HepG2 (cell line): ENCODE measurements around the gene NPHS1. TPM values are rescaled to one million over a fixed set of nuclear protein-coding genes. Genes with fewer than 3 reads are reported as not detected.

ENCODE experiments used
- CBX5 ChIP-seq: sonication (generic); formaldehyde crosslinking; IDR thresholded peaks from 2 replicates; pipeline ENCODE4 v1.4.0; 2020; ENCODE audit warnings: missing genetic modification reagents, borderline replicate concordance
- DPF2 ChIP-seq: sonication (generic); formaldehyde crosslinking; IDR thresholded peaks from 2 replicates; pipeline ENCODE4 v1.4.0; 2020; ENCODE audit warnings: mild to moderate bottlenecking, low read depth, missing genetic modification reagents, borderline replicate concordance
- GABPB1 ChIP-seq: IDR thresholded peaks from 2 replicates; pipeline ENCODE4 v1.6.1; 2016; ENCODE audit warnings: mild to moderate bottlenecking, missing genetic modification reagents, moderate library complexity, missing compliant biosample characterization
- GLI4 ChIP-seq: sonication (generic); formaldehyde crosslinking; IDR thresholded peaks from 2 replicates; pipeline ENCODE4 v1.5.1; 2020; ENCODE audit warnings: missing genetic modification reagents, mild to moderate bottlenecking, moderate library complexity, borderline replicate concordance
- HNF4G ChIP-seq, 2 experiments: sonication (generic) in 1 of 2; formaldehyde crosslinking in 1 of 2; IDR thresholded peaks; 2 replicates each; pipeline versions ENCODE4 v1.4.0 to v1.6.1; 2011 to 2020; ENCODE audit warnings: borderline replicate concordance in 2 of 2, low read depth in 2 of 2, mild to moderate bottlenecking in 2 of 2, low read length in 1 of 2, missing genetic modification reagents in 1 of 2, moderate library complexity in 1 of 2
- HNRNPLL ChIP-seq: fragments of 200-400 bp; formaldehyde crosslinking; IDR thresholded peaks from 2 replicates; pipeline ENCODE4 v1.6.1; 2017; ENCODE audit warnings: mild to moderate bottlenecking, low read depth, low read length; ENCODE audit not compliant: poor library complexity, severe bottlenecking
- ISX ChIP-seq: sonication (generic); formaldehyde crosslinking; conservative IDR thresholded peaks from 2 replicates; pipeline ENCODE4 v1.5.0; 2020; ENCODE audit warnings: missing genetic modification reagents
- NR2F2 ChIP-seq: IDR thresholded peaks from 2 replicates; pipeline ENCODE4 v1.6.1; 2012; ENCODE audit warnings: low read depth, inconsistent platforms, borderline replicate concordance
- RBFOX2 ChIP-seq: fragments of 200-400 bp; formaldehyde crosslinking; IDR thresholded peaks from 2 replicates; pipeline ENCODE4 v1.6.1; 2017; ENCODE audit warnings: low read depth, mild to moderate bottlenecking, low read length
- TARDBP ChIP-seq: sonication (generic); formaldehyde crosslinking; IDR thresholded peaks from 2 replicates; pipeline ENCODE4 v1.8.0; 2022; ENCODE audit warnings: mild to moderate bottlenecking, missing genetic modification reagents
- ZFYVE20 ChIP-seq: sonication (generic); formaldehyde crosslinking; IDR thresholded peaks from 2 replicates; pipeline ENCODE4 v1.8.0; 2023; ENCODE audit warnings: low read depth, mild to moderate bottlenecking, moderate library complexity, missing genetic modification reagents, borderline replicate concordance
- ZNF264 ChIP-seq: sonication (generic); formaldehyde crosslinking; IDR thresholded peaks from 2 replicates; pipeline ENCODE4 v1.4.0; 2020; ENCODE audit warnings: missing genetic modification reagents
- ZNF329 ChIP-seq: sonication (generic); formaldehyde crosslinking; IDR thresholded peaks from 2 replicates; pipeline ENCODE4 v1.9.0; 2021; ENCODE audit warnings: low read depth, mild to moderate bottlenecking, missing genetic modification reagents
- ZNF607 ChIP-seq: sonication (generic); formaldehyde crosslinking; IDR thresholded peaks from 2 replicates; pipeline ENCODE4 v1.5.1; 2020; ENCODE audit warnings: missing genetic modification reagents, mild to moderate bottlenecking, borderline replicate concordance
- ZNF724P ChIP-seq: sonication (generic); formaldehyde crosslinking; IDR thresholded peaks from 2 replicates; pipeline ENCODE4 v1.8.0; 2022; ENCODE audit warnings: missing genetic modification reagents, borderline replicate concordance
- polyA plus RNA-seq, 8 experiments: library from polyadenylated mRNA; depleted of rRNA in 3 of 8; stranded (reverse) in 7 of 8; unstranded in 1 of 8; fragments of >200 nt; fragmentation: Illumina TruSeq in 4 of 8; extraction: Trizol in 4 of 8; gene quantifications; 2 replicates each; pipeline versions ENCODE4 v1.2.1 to v1.2.3, GENCODE V29; 2011 to 2016; ENCODE audit warnings: low read depth in 4 of 8, missing spikeins in 1 of 8, mixed read lengths in 1 of 8; ENCODE audit not compliant: insufficient read depth in 1 of 8
- total RNA-seq, 5 experiments: library from RNA; depleted of rRNA; stranded (reverse); fragments of >200 nt; fragmentation: Illumina TruSeq; extraction: Trizol; gene quantifications; 2 replicates each; pipeline ENCODE4 v1.2.3, GENCODE V29; 2016; ENCODE audit warnings: low read depth in 1 of 5
- TF ChIP-seq, protein P1 (sequence below): sonication (generic); formaldehyde crosslinking; IDR thresholded peaks from 2 replicates; pipeline ENCODE4 v1.4.0; 2020; ENCODE audit warnings: missing genetic modification reagents
- TF ChIP-seq, protein P2 (sequence below): sonication (generic); formaldehyde crosslinking; IDR thresholded peaks from 2 replicates; pipeline ENCODE4 v1.4.0; 2020; ENCODE audit warnings: mild to moderate bottlenecking, missing genetic modification reagents
- TF ChIP-seq, protein P3 (sequence below): sonication (generic); formaldehyde crosslinking; IDR thresholded peaks from 2 replicates; pipeline ENCODE4 v1.4.0; 2020; ENCODE audit warnings: missing genetic modification reagents, borderline replicate concordance
- TF ChIP-seq, protein P4 (sequence below): sonication (generic); formaldehyde crosslinking; IDR thresholded peaks from 2 replicates; pipeline ENCODE4 v1.8.1; 2022; ENCODE audit warnings: low read depth, mild to moderate bottlenecking, missing genetic modification reagents

NPHS1 gene
- total and polyA plus RNA-seq, 2 of the 13 experiments (the other 11 are each of a cell fraction or from before 2014, with no cell fraction given): not detected

DNA sequence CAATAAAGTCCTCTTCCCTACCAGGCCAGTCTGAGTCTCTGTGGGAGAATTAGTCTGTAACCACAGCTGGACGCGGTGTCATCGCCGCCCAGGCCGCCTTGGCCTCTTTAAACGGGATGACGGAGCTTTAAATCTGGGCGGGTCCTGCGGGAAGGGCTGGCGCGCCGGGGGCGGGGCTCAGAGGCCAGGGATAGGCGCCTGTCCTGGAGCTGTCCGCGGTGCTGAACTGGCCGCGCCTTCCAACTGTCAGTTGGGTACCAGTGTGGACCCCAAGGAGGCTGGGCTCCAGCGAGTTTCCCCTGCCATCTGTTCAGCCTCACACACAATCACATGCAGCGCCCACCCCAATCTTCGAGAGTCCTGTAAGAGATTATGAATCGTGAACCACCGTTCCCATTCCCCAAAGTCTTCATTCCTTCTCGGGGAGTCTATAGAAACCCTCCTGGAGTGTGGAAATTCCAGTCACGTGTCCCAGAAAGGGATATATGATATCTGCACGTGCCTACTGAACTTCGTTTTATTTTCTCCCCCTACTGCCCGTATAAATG lies 27.5 kb upstream of the NPHS1 start (continued):
- TF ChIP-seq RBFOX2 (no peak), NR2F2 (no peak), ZNF264 (CRISPR knock-in tag) (peak; percentile 88), ISX (CRISPR knock-in tag) (peak; percentile 97), ZNF329 (CRISPR knock-in tag) (peak; percentile 84; the same call in 1 of the 2 replicates), TARDBP (CRISPR knock-in tag) (no peak), HNF4G (IDR thresholded peaks at IDR 0.05; ENCODE audit: borderline replicate concordance, low read depth, low read length) (no peak), HNF4G (CRISPR knock-in tag; IDR thresholded peaks at IDR 0.05; ENCODE audit: borderline replicate concordance, low read depth) (no peak), DPF2 (CRISPR knock-in tag) (no peak), GLI4 (CRISPR knock-in tag) (peak; percentile 91; the same call in 1 of the 2 replicates), ZNF607 (CRISPR knock-in tag) (peak; percentile 95), ZNF724P (CRISPR knock-in tag) (peak; percentile 87; the same call in 1 of the 2 replicates), HNRNPLL (peak; percentile 40), GABPB1 (CRISPR knock-in tag) (peak; percentile 72), CBX5 (CRISPR knock-in tag) (peak; percentile 63), ZFYVE20 (peak; percentile 86)
- TF ChIP-seq, protein P1, sequence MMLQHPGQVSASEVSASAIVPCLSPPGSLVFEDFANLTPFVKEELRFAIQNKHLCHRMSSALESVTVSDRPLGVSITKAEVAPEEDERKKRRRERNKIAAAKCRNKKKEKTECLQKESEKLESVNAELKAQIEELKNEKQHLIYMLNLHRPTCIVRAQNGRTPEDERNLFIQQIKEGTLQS (CRISPR knock-in tag): peak; percentile 73; the same call in 1 of the 2 replicates
- TF ChIP-seq, protein P2, sequence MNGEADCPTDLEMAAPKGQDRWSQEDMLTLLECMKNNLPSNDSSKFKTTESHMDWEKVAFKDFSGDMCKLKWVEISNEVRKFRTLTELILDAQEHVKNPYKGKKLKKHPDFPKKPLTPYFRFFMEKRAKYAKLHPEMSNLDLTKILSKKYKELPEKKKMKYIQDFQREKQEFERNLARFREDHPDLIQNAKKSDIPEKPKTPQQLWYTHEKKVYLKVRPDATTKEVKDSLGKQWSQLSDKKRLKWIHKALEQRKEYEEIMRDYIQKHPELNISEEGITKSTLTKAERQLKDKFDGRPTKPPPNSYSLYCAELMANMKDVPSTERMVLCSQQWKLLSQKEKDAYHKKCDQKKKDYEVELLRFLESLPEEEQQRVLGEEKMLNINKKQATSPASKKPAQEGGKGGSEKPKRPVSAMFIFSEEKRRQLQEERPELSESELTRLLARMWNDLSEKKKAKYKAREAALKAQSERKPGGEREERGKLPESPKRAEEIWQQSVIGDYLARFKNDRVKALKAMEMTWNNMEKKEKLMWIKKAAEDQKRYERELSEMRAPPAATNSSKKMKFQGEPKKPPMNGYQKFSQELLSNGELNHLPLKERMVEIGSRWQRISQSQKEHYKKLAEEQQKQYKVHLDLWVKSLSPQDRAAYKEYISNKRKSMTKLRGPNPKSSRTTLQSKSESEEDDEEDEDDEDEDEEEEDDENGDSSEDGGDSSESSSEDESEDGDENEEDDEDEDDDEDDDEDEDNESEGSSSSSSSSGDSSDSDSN: no peak
- TF ChIP-seq, protein P3, sequence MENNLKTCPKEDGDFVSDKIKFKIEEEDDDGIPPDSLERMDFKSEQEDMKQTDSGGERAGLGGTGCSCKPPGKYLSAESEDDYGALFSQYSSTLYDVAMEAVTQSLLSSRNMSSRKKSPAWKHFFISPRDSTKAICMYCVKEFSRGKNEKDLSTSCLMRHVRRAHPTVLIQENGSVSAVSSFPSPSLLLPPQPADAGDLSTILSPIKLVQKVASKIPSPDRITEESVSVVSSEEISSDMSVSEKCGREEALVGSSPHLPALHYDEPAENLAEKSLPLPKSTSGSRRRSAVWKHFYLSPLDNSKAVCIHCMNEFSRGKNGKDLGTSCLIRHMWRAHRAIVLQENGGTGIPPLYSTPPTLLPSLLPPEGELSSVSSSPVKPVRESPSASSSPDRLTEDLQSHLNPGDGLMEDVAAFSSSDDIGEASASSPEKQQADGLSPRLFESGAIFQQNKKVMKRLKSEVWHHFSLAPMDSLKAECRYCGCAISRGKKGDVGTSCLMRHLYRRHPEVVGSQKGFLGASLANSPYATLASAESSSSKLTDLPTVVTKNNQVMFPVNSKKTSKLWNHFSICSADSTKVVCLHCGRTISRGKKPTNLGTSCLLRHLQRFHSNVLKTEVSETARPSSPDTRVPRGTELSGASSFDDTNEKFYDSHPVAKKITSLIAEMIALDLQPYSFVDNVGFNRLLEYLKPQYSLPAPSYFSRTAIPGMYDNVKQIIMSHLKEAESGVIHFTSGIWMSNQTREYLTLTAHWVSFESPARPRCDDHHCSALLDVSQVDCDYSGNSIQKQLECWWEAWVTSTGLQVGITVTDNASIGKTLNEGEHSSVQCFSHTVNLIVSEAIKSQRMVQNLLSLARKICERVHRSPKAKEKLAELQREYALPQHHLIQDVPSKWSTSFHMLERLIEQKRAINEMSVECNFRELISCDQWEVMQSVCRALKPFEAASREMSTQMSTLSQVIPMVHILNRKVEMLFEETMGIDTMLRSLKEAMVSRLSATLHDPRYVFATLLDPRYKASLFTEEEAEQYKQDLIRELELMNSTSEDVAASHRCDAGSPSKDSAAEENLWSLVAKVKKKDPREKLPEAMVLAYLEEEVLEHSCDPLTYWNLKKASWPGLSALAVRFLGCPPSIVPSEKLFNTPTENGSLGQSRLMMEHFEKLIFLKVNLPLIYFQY (CRISPR knock-in tag): peak; percentile 90
- TF ChIP-seq, protein P4, sequence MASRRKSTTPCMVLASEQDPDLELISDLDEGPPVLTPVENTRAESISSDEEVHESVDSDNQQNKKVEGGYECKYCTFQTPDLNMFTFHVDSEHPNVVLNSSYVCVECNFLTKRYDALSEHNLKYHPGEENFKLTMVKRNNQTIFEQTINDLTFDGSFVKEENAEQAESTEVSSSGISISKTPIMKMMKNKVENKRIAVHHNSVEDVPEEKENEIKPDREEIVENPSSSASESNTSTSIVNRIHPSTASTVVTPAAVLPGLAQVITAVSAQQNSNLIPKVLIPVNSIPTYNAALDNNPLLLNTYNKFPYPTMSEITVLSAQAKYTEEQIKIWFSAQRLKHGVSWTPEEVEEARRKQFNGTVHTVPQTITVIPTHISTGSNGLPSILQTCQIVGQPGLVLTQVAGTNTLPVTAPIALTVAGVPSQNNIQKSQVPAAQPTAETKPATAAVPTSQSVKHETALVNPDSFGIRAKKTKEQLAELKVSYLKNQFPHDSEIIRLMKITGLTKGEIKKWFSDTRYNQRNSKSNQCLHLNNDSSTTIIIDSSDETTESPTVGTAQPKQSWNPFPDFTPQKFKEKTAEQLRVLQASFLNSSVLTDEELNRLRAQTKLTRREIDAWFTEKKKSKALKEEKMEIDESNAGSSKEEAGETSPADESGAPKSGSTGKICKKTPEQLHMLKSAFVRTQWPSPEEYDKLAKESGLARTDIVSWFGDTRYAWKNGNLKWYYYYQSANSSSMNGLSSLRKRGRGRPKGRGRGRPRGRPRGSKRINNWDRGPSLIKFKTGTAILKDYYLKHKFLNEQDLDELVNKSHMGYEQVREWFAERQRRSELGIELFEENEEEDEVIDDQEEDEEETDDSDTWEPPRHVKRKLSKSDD: no peak
